ENCODE measurements around the gene ACAD10. TPM values are rescaled to one million over a fixed set of nuclear protein-coding genes. Genes with fewer than 3 reads are reported as not detected.

The ACAD10 gene
- total and polyA plus RNA-seq, 2 of the 13 experiments (the other 11 are each of a cell fraction or from before 2014, with no cell fraction given), result 15.2 to 16.3 TPM

DNA sequence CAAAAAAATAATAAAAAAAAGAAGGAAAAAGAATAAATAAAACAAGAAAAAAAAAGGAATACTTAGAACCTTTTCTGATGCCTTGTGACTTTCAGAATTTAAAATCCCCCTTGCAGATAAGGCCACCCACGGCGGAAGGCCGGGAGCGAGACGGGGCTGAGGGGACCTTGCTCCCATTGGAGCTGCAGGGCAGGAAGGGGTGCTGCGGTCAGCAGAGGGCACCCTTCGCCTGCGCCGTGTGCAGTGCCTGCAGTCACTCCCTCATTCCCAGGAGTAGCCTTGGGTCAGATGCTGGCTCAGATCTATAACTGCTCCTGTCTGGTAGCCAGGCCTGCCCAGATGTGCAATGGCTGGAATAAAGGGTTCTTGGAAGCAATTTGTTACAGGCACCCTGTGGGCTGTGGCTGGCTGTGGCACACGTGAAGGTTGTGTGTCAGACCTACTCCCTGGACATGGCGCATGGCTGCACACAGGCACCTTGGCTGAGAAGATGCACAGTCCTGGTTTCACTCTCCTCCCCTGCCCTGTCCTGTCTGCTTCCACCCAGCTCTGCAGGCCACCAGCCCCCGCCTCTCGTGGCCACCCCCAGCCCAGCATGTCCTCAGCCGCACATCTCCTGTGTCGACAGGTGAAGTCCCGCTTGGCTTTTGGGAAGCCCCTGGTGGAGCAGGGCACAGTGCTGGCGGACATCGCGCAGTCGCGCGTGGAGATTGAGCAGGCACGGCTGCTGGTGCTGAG is 67.5 kb downstream of the ACAD10 start (continued):
- TF ChIP-seq, protein P1, sequence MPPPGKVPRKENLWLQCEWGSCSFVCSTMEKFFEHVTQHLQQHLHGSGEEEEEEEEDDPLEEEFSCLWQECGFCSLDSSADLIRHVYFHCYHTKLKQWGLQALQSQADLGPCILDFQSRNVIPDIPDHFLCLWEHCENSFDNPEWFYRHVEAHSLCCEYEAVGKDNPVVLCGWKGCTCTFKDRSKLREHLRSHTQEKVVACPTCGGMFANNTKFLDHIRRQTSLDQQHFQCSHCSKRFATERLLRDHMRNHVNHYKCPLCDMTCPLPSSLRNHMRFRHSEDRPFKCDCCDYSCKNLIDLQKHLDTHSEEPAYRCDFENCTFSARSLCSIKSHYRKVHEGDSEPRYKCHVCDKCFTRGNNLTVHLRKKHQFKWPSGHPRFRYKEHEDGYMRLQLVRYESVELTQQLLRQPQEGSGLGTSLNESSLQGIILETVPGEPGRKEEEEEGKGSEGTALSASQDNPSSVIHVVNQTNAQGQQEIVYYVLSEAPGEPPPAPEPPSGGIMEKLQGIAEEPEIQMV (CRISPR knock-in tag; IDR thresholded peaks at IDR 0.05; ENCODE audit: low read depth), result no peak
- no peak for TF ChIP-seq ZNF678 (CRISPR knock-in tag; IDR thresholded peaks at IDR 0.05)
- no peak for TF ChIP-seq ZNF570 (CRISPR knock-in tag; IDR thresholded peaks at IDR 0.05; ENCODE audit: borderline replicate concordance)
- TF ChIP-seq ZNF709 (CRISPR knock-in tag; IDR thresholded peaks at IDR 0.05), result no peak
- TF ChIP-seq ZMYM3 (CRISPR knock-in tag; IDR thresholded peaks at IDR 0.05), result 0 out of 2 replicates have a peak, but pooled peaks have one; percentile 15
- TF ChIP-seq KMT2B (CRISPR knock-in tag; IDR thresholded peaks at IDR 0.05), result no peak
- TF ChIP-seq ERF (CRISPR knock-in tag; IDR thresholded peaks at IDR 0.05), result 0 out of 2 replicates have a peak, but pooled peaks have one; percentile 43
- TF ChIP-seq ZNF598 (CRISPR knock-in tag; IDR thresholded peaks at IDR 0.05; ENCODE audit: borderline replicate concordance), result peak; percentile 48; the same call in 1 of the 2 replicates
- peak; percentile 41; the same call in 1 of the 2 replicates for TF ChIP-seq RXRA (CRISPR knock-in tag; IDR thresholded peaks at IDR 0.05)
- TF ChIP-seq, protein P2, sequence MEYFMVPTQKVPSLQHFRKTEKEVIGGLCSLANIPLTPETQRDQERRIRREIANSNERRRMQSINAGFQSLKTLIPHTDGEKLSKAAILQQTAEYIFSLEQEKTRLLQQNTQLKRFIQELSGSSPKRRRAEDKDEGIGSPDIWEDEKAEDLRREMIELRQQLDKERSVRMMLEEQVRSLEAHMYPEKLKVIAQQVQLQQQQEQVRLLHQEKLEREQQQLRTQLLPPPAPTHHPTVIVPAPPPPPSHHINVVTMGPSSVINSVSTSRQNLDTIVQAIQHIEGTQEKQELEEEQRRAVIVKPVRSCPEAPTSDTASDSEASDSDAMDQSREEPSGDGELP (IDR thresholded peaks at IDR 0.05; ENCODE audit: borderline replicate concordance, low read depth), result no peak
- 0 out of 4 replicates have a peak, but pooled peaks of 1 of the 2 experiments have one; percentile 48 for TF ChIP-seq KLF16 (CRISPR knock-in tag; IDR thresholded peaks at IDR 0.05)
- TF ChIP-seq, protein P3, sequence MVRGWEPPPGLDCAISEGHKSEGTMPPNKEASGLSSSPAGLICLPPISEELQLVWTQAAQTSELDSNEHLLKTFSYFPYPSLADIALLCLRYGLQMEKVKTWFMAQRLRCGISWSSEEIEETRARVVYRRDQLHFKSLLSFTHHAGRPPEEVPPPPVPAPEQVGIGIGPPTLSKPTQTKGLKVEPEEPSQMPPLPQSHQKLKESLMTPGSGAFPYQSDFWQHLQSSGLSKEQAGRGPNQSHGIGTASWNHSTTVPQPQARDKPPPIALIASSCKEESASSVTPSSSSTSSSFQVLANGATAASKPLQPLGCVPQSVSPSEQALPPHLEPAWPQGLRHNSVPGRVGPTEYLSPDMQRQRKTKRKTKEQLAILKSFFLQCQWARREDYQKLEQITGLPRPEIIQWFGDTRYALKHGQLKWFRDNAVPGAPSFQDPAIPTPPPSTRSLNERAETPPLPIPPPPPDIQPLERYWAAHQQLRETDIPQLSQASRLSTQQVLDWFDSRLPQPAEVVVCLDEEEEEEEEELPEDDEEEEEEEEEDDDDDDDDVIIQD (CRISPR knock-in tag; IDR thresholded peaks at IDR 0.05; ENCODE audit: low read depth), result no peak
- peak; percentile 63; the same call in 1 of the 2 replicates for TF ChIP-seq SALL1 (CRISPR knock-in tag; IDR thresholded peaks at IDR 0.05)
- TF ChIP-seq CBX5 (CRISPR knock-in tag; IDR thresholded peaks at IDR 0.05; ENCODE audit: borderline replicate concordance), result peak; percentile 41; the same call in 1 of the 2 replicates
- TF ChIP-seq SPEN (CRISPR knock-in tag; IDR thresholded peaks at IDR 0.05; ENCODE audit: low read depth), result 0 out of 2 replicates have a peak, but pooled peaks have one; percentile 26
- TF ChIP-seq MBD4 (IDR thresholded peaks at IDR 0.05; ENCODE audit: borderline replicate concordance, low read length), result no peak
- TF ChIP-seq SNAPC2 (CRISPR knock-in tag; IDR thresholded peaks at IDR 0.05), result no peak
- TF ChIP-seq, protein P4, sequence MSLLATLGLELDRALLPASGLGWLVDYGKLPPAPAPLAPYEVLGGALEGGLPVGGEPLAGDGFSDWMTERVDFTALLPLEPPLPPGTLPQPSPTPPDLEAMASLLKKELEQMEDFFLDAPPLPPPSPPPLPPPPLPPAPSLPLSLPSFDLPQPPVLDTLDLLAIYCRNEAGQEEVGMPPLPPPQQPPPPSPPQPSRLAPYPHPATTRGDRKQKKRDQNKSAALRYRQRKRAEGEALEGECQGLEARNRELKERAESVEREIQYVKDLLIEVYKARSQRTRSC (CRISPR knock-in tag; IDR thresholded peaks at IDR 0.05; ENCODE audit: low read depth), result no peak
- TF ChIP-seq, protein P5, sequence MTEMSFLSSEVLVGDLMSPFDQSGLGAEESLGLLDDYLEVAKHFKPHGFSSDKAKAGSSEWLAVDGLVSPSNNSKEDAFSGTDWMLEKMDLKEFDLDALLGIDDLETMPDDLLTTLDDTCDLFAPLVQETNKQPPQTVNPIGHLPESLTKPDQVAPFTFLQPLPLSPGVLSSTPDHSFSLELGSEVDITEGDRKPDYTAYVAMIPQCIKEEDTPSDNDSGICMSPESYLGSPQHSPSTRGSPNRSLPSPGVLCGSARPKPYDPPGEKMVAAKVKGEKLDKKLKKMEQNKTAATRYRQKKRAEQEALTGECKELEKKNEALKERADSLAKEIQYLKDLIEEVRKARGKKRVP (CRISPR knock-in tag; IDR thresholded peaks at IDR 0.05), result no peak
- no peak for TF ChIP-seq PLRG1 (conservative IDR thresholded peaks at IDR 0.05)
- 0 out of 2 replicates have a peak, but pooled peaks have one; percentile 46 for TF ChIP-seq THAP11 (CRISPR knock-in tag; IDR thresholded peaks at IDR 0.05)
- peak; percentile 35; the same call in 1 of the 2 replicates for TF ChIP-seq ZNF614 (CRISPR knock-in tag; IDR thresholded peaks at IDR 0.05; ENCODE audit: borderline replicate concordance)
- peak; percentile 75; the same call in 1 of the 2 replicates for TF ChIP-seq SMC3 (IDR thresholded peaks at IDR 0.05; ENCODE audit: low read length)
- 0 out of 2 replicates have a peak, but pooled peaks have one; percentile 29 for TF ChIP-seq ZNF607 (CRISPR knock-in tag; IDR thresholded peaks at IDR 0.05; ENCODE audit: borderline replicate concordance)
- peak; percentile 37; the same call in 1 of the 2 replicates for TF ChIP-seq NCOA2 (CRISPR knock-in tag; IDR thresholded peaks at IDR 0.05)

All from HepG2 (cell line).